ENCODE measurements around the gene TESPA1.
"Not testable (repeated sequence)": the region's sequence is repeated elsewhere in the genome, so short reads cannot be mapped to it uniquely, and the experiment has no call there.

DNA sequence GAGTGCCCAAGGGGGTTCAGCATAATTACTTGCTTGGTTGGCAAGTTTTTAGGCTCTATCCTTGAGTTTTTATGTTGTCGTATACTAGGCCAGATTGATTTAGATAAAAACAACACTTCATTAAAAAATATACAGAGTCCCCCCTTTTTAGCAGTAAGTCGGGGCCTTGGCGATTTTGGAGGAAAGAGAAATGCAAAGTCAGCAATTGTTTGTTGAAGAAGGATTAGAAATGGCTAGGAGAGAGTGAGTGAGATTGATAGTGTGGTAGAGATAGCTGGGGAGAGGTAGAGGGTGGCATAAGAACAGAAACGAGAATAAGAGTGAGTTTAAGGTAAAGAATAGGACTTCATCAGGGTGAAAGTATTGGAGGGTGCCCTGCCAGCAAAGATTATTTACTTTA lies 41.3 kb downstream of the TESPA1 start:
- TF ChIP-seq, protein P1, sequence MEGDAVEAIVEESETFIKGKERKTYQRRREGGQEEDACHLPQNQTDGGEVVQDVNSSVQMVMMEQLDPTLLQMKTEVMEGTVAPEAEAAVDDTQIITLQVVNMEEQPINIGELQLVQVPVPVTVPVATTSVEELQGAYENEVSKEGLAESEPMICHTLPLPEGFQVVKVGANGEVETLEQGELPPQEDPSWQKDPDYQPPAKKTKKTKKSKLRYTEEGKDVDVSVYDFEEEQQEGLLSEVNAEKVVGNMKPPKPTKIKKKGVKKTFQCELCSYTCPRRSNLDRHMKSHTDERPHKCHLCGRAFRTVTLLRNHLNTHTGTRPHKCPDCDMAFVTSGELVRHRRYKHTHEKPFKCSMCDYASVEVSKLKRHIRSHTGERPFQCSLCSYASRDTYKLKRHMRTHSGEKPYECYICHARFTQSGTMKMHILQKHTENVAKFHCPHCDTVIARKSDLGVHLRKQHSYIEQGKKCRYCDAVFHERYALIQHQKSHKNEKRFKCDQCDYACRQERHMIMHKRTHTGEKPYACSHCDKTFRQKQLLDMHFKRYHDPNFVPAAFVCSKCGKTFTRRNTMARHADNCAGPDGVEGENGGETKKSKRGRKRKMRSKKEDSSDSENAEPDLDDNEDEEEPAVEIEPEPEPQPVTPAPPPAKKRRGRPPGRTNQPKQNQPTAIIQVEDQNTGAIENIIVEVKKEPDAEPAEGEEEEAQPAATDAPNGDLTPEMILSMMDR (IDR thresholded peaks at IDR 0.05) = not testable (repeated sequence)
- TF ChIP-seq ZFX (IDR thresholded peaks at IDR 0.05; ENCODE audit: borderline replicate concordance) = not testable (repeated sequence)

Measured in 22Rv1 (cell line).